A549 treated with dexamethasone at 1 μM for 4 hours (cell line): ENCODE measurements around the gene OR51B5. TPM values are rescaled to one million over a fixed set of nuclear protein-coding genes. Genes with fewer than 3 reads are reported as not detected.

Experiments used
- total RNA-seq: library from RNA; stranded (reverse); fragments of 200-300 nt; extraction: Qiagen RNA extraction; gene quantifications from 5 replicates; pipeline ENCODE4 v1.2.3, GENCODE V29; 2022

The OR51B5 gene
- total RNA-seq = 0.06 TPM in 1 of 5 replicates, not detected in the others

GRCh38 chr11:5343474-5344335 is at the start of gene OR51B5:
Gene OR51B5 (minus strand): TSS chr11:5343524. CDS start chr11:5343524, 0 bp downstream.

GRCh38 chr11:5383576-5383975 is 40.3 kb upstream of the OR51B5 start, which contains the start of gene OR51M1:
Gene OR51M1 (plus strand): TSS chr11:5383812. CDS start chr11:5389399, 5,587 bp downstream.

GRCh38 chr11:5351208-5351607 is 7.9 kb upstream of the OR51B5 start, which contains the start of gene OR51B6:
Gene OR51B6 (plus strand): TSS chr11:5351508. CDS start chr11:5351508, 0 bp downstream.

GRCh38 chr11:5324197-5324596 is 19.1 kb downstream of the OR51B5 start, which contains the start of gene OR51B2:
Gene OR51B2 (minus strand): TSS chr11:5324297. CDS start chr11:5324297, 0 bp downstream.

GRCh38 chr11:5301846-5302245 is 41.5 kb downstream of the OR51B5 start, which contains the start of gene OR51B4:
Gene OR51B4 (minus strand): TSS chr11:5301946. CDS start chr11:5301946, 0 bp downstream.

Other genes starting within 250 kb of the OR51B5 start
- not detected in 5 replicates for gene OR52A5, start 205.2 kb downstream of the OR51B5 start, total RNA-seq
- not detected in 5 replicates for gene OR52A1, start 188.8 kb downstream of the OR51B5 start, total RNA-seq
- gene OR51V1, start 142.8 kb downstream of the OR51B5 start, total RNA-seq = not detected in 5 replicates
- gene HBB, start 116.5 kb downstream of the OR51B5 start, total RNA-seq = not detected in 5 replicates
- not detected in 5 replicates for gene HBD, start 109.0 kb downstream of the OR51B5 start, total RNA-seq
- gene HBG1, start 93.7 kb downstream of the OR51B5 start, total RNA-seq = not detected in 5 replicates
- gene HBG2, start 88.7 kb downstream of the OR51B5 start, total RNA-seq = not detected in 5 replicates
- gene HBE1, start 73.6 kb downstream of the OR51B5 start, total RNA-seq = 0.09 to 0.19 TPM (median 0.11 TPM) in 4 of 5 replicates, not detected in the other
- not detected in 5 replicates for gene OR51B4, start 41.6 kb downstream of the OR51B5 start, total RNA-seq
- not detected in 5 replicates for gene OR51B2, start 19.2 kb downstream of the OR51B5 start, total RNA-seq
- gene OR51B6, start 8.0 kb upstream of the OR51B5 start, total RNA-seq = not detected in 5 replicates
- not detected in 5 replicates for gene OR51M1, start 40.3 kb upstream of the OR51B5 start, total RNA-seq
- not detected in 5 replicates for gene OR51Q1, start 78.6 kb upstream of the OR51B5 start, total RNA-seq
- gene OR51I1, start 98.0 kb upstream of the OR51B5 start, total RNA-seq = not detected in 5 replicates
- gene OR51I2, start 105.8 kb upstream of the OR51B5 start, total RNA-seq = not detected in 5 replicates
- not detected in 5 replicates for gene OR52D1, start 145.2 kb upstream of the OR51B5 start, total RNA-seq
- gene UBQLN3, start 166.4 kb upstream of the OR51B5 start, total RNA-seq = not detected in 5 replicates
- 0.05 TPM in 1 of 5 replicates, not detected in the others for gene UBQLNL, start 173.2 kb upstream of the OR51B5 start, total RNA-seq
- not detected in 5 replicates for gene OR52H1, start 205.0 kb upstream of the OR51B5 start, total RNA-seq
- not detected in 5 replicates for gene OR52B6, start 237.4 kb upstream of the OR51B5 start, total RNA-seq